Adipocyte (in vitro differentiated cells): Measurements from ENCODE around the gene TNXB.

ENCODE experiments used
- DNase-seq: peaks from one replicate; pipeline ENCODE4 v3.0.0-alpha.2; 2015; ENCODE audit warnings: low read depth
- H3K27me3 ChIP-seq: replicated peaks from 2 replicates; pipeline ENCODE4 v1.7.0; 2013; ENCODE audit warnings: mild to moderate bottlenecking, low read length, moderate library complexity; ENCODE audit not compliant: control insufficient read depth, insufficient read depth
- H3K36me3 ChIP-seq: 2 replicates; pipeline ENCODE4 v1.7.0; 2013; ENCODE audit warnings: low read length, mild to moderate bottlenecking, moderate library complexity; ENCODE audit not compliant: control insufficient read depth, insufficient read depth, severe bottlenecking
- H3K4me1 ChIP-seq: 2 replicates; pipeline ENCODE4 v1.7.0; 2013; ENCODE audit warnings: mild to moderate bottlenecking, low read length, moderate library complexity; ENCODE audit not compliant: control insufficient read depth, insufficient read depth
- H3K4me3 ChIP-seq: 2 replicates; pipeline ENCODE4 v1.7.0; 2013; ENCODE audit warnings: mild to moderate bottlenecking, low read length, moderate library complexity
- H3K9ac ChIP-seq: 2 replicates; pipeline ENCODE4 v1.7.0; 2013; ENCODE audit warnings: mild to moderate bottlenecking, low read length, moderate library complexity
- H3K9me3 ChIP-seq: 2 replicates; pipeline ENCODE4 v1.7.0; 2013; ENCODE audit warnings: mild to moderate bottlenecking, low read length, moderate library complexity; ENCODE audit not compliant: control insufficient read depth

TNXB gene

DNA sequence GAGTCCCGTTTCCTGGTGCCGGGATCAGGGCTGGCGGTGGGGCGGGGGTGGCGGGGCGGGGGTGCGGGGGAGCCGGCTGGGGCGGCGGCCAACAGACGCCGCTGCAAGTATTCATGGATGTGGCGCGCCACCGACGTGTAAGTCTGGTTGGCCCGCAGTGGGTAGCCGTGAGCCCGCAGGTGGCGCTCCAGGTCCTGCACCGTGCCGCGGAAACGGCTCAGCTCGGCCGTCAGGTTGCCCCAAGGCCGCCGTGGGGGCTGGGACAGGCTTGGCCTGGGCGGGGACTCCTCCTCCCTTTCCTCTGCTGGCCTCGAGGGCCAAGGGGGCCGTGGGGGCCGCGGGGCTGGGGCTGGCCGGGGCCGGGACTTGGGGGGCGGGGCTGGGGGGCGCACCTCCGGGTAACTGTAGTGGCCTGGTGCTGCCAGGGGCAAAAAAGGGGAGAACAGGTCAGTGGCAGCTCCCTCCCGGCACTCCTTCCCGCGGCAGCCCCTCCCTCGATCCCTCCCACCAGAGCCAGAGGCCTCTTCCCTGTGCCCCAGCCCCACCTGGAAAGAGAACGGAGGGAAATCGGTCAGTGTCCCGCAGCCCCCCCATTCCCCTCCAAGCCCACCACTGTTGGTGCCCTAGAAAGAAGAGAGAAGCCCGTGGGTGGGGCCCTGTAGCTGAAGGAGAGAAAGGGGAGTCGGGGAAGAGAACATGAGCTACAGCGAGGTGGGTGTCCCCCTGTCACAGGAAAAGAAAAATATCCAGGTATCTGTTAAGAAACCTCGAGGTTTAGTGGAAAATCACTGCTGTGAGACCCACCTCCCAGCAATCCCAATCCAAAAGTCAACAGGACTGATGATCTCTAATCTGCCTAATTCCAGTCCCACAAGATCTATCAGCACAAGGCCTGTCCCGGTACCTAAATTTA lies 21.3 kb downstream of the TNXB start:
- peaks cover 34% of the 10 kb centered on the region for H3K4me1 ChIP-seq
- no peak overlapping the region for H3K4me3 ChIP-seq
- no peaks in the 10 kb centered on the region for H3K9me3 ChIP-seq
- no peak overlapping the region for H3K9ac ChIP-seq
- DNase-seq, result peak; percentile 75
- H3K27me3 ChIP-seq, result no peaks in the 10 kb centered on the region
- H3K36me3 ChIP-seq, result no peaks in the 10 kb centered on the region

DNA sequence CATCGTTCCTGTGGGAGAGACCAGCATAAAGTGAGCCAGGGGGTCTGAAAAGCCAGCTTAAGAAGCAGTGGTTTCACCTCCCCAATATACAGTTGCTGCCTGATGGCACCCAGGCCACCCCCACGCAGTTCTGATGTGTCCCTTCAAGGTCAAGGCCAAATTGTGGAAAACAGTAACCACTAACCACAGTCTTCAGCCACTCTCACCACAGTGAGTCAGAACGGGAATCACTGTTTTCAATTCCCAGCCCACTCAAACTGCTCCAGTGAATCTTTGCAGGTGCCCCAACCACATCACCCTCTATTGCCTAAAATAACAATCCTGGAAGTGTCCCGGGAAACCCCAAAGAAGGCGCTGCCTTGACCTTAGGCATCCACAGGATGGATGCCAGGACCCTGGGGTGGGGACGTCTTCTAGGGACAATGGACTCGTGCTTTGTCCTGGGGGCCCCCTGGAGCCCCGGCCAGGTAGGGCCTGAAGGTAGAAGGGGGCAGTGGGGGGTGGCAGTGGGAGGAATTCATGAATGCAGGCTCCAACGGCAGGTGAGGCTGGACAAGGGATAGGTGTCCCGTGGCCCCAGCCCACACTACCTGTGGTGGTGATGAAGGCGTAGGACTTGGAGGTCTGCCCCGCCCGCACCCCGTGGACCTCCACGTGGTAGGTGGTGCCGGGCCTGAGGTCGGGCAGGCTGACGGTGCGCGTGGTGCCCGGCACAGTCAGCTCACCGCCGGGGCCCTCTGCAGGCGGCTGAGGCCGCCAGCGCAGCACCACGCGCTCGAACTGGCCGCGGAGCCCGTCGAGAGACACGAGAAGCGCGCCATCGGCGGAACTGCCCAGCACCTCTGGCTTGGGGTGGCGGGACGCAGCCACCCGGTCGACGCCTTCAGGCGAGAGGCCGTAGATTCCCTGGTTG lies 22.2 kb downstream of the TNXB start:
- Histone ChIP-seq H3K4me1 (peaks cover 34% of the 10 kb centered on the region), H3K9ac (no peak overlapping the region), H3K9me3 (no peaks in the 10 kb centered on the region), H3K4me3 (no peak overlapping the region), H3K36me3 (no peaks in the 10 kb centered on the region), H3K27me3 (no peaks in the 10 kb centered on the region)
- DNase-seq, result peak; percentile 60

- Histone ChIP-seq H3K9ac (no peak overlapping the region), H3K4me1 (peaks cover 39% of the 10 kb centered on the region), H3K36me3 (no peaks in the 10 kb centered on the region), H3K4me3 (no peak overlapping the region), H3K9me3 (no peaks in the 10 kb centered on the region), H3K27me3 (no peaks in the 10 kb centered on the region)
- no peak for DNase-seq
Measured at GRCh38 chr6:32085759-32086459, 23.2 kb downstream of the TNXB start.

DNA sequence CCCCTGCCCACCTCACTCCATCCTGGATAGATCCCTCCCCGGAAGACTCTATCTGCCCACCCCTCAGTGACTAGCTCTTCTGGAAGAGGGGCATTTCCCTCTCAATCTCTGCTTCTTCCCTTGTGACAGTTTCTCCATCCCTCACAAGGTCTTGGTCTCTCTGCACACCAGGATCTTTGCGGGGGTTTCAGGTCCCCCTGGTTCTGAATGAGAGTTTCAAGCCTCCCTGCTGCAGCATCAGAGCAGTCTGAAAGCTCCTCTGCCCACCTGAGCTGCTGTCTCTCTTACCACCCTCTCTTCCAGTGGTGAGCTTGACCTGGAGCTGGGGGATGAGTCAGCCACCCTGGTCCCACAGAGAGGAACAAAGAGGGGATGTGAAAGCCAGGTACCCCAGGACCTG lies 24.4 kb downstream of the TNXB start:
- H3K9ac ChIP-seq, result no peak overlapping the region
- no peak for DNase-seq
- no peaks in the 10 kb centered on the region for H3K27me3 ChIP-seq
- H3K9me3 ChIP-seq, result no peaks in the 10 kb centered on the region
- H3K4me3 ChIP-seq, result no peak overlapping the region
- no peaks in the 10 kb centered on the region for H3K36me3 ChIP-seq
- peaks cover 50% of the 10 kb centered on the region for H3K4me1 ChIP-seq

DNA sequence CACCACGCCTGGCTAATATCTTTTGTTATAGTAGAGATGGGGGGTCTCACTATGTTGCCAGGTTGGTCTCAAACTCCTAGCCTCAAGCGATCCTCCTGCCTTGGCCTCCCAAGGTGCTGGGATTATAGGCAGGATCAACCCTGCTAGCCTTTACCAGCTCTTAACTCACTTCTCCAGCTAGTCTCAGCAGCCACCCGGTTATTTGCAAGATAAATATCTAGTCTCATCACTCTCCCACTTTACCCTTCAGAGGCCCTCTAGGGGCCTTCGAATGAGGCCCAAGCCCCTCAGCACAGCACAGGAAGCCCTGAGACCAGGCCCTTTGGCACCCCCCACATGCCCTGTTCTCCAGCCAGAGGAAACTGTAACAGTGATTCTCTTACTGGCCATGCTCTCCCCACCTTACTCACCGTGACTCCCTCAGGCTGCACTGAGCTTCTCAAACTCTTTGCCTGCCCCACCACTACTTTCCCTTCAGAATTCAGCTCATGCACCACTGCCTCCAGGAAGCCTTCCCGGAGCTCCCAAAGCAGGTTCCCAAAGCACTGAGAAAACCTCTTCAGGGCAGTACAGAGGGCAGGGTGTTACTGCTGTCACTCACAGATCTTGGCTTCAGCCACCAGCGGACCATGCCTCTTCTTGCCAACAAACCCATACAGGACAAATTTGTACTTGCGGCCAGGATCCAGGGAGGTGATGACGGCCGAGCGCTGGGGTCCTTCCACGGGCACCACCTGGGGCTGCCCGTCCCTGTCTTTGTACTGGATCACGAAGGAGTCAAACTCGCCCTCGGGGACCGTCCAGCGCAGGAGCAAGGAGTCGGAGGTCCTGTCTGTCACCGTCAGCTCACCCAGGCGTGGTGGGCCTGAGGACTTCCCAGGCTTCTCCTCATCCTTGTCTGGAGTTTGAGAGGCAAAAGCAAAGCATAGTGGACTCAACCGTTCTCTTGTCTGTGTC lies 25.0 kb downstream of the TNXB start:
- H3K27me3 ChIP-seq, result no peaks in the 10 kb centered on the region
- DNase-seq, result no peak

GRCh38 chr6:32082935-32083334 lies 26.2 kb downstream of the TNXB start:
- peak overlapping the region; percentile 43 for H3K4me3 ChIP-seq
- H3K27me3 ChIP-seq, result no peaks in the 10 kb centered on the region
- no peaks in the 10 kb centered on the region for H3K36me3 ChIP-seq
- peaks cover 57% of the 10 kb centered on the region for H3K4me1 ChIP-seq
- H3K9me3 ChIP-seq, result no peaks in the 10 kb centered on the region
- H3K9ac ChIP-seq, result peak overlapping the region; percentile 71
- DNase-seq, result no peak

More for the DNA sequence above, 25.0 kb downstream of the TNXB start:
- no peak overlapping the region for H3K4me3 ChIP-seq
- peak overlapping the region; percentile 71 for H3K9ac ChIP-seq
- no peaks in the 10 kb centered on the region for H3K36me3 ChIP-seq
- H3K4me1 ChIP-seq, result peaks cover 57% of the 10 kb centered on the region
- no peaks in the 10 kb centered on the region for H3K9me3 ChIP-seq

DNA sequence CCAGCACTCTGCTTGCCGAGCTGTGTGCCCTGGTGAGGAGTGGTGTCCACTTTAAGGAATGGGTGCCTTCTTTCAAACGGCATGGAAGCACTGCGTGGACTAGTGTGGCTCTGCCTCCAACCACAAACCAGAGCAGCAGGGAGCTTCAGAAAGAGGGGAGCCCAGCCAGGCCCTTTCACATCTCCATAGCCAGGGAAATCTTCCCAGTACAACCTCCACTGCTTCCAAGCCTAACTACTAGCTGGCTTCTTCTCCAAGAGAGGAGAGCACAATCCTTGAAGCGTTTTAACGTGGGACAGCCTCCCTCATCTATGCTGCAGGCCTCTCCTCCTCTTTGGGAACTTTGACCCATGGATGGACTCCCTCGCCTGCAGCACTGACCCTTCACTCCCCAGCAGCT lies 26.7 kb downstream of the TNXB start:
- Histone ChIP-seq H3K4me3 (peak overlapping the region; percentile 0), H3K36me3 (no peaks in the 10 kb centered on the region), H3K4me1 (peaks cover 57% of the 10 kb centered on the region), H3K9me3 (no peaks in the 10 kb centered on the region), H3K9ac (peak overlapping the region; percentile 43), H3K27me3 (no peaks in the 10 kb centered on the region)
- no peak for DNase-seq

DNA sequence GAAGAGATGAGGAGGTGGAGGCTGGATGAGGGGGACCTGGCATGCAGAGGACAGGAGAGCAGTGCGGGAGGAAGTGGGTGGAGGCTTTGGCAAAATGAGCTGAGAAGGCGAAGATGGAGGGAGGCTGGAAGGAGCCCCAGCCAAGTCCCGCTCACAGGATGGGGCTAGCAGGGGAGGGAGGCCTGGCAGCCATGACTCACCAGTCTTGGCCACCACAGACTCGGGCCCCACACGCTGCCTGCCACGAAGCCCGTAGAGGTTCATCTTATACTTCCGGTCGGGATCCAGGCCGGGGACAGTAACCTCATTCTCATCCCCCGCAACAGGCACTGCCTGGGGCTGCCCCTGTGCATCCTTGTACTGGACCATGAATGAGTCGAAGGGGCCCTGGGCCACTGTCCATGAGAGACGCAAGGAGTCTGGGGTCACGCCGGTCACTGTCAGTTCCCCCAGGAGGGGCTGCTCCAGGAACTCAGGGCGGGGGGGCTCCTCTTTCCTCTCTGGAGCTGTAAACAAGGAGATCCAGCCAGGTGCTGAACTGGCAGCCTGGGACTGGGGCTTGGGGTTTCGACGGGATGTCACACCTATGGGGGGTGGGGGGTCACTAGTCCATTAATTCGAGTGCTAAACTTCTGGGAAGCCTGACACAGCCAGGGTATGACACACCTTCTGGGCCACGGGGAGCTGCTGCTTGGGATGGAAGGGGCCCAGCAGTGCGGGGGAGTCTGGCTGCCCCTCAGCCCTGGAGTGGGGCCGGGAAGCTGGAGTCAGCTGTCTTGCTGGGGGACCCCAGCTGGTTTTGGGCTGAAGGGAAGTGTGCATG lies 27.8 kb downstream of the TNXB start:
- H3K4me1 ChIP-seq, result peaks cover 62% of the 10 kb centered on the region
- H3K9me3 ChIP-seq, result no peaks in the 10 kb centered on the region
- H3K36me3 ChIP-seq, result no peaks in the 10 kb centered on the region
- peak overlapping the region; percentile 43 for H3K9ac ChIP-seq
- no peak overlapping the region for H3K4me3 ChIP-seq
- peak; percentile 58 for DNase-seq
- no peaks in the 10 kb centered on the region for H3K27me3 ChIP-seq

DNA sequence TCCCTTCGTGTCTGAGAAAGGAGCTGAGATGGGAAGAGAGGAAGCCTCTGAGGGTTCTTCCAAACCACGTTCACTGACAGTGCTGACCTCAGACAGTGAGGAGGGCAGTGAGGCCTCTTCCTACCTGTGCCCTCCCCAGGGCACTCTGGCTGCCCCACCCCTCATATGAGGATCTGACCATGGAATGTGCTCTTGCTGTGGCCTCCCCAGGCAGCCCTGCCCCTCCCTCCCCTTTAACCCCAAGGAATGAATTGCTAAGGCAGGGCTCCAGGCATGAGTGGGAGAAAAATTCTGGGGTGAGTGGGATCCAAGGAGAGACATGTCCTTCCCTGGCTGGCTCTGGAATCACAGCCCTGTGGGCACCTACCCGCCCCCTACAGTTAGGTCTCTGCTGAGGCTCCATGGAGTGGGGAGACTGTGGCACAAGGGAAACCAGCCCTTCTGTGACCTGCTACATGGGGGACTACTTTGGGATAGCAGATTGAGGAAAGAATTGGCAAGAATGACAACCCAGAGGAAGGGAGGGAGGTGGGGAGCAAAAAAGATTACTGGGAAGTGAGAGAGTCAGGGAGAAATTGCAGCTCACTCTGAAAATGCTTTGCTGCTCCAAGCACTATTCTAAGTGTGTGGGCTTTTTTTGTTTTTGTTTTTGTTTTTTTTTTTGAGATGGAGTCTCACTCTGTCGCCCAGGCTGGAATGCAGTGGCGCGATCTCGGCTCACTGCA lies 29.4 kb downstream of the TNXB start:
- Histone ChIP-seq H3K4me3 (no peak overlapping the region), H3K27me3 (no peaks in the 10 kb centered on the region), H3K4me1 (peaks cover 72% of the 10 kb centered on the region), H3K9ac (peak overlapping the region; percentile 64), H3K36me3 (no peaks in the 10 kb centered on the region), H3K9me3 (no peaks in the 10 kb centered on the region)
- peak; percentile 15 for DNase-seq
